ENCODE results near the gene LAMB3. TPM values are rescaled to one million over a fixed set of nuclear protein-coding genes. Genes with fewer than 3 reads are reported as not detected.
A peak's percentile ranks its signal among the peaks of the same experiment; 100 is the strongest.

LAMB3 gene
- total and polyA plus RNA-seq, 12 donors: 1.6 to 6.0 (median 3.7) TPM

GRCh38 chr1:209657140-209657879 lies 5.1 kb upstream of the LAMB3 start:
- no peak for DNase-seq
- TF ChIP-seq CTCF (IDR thresholded peaks at IDR 0.05): no peak
- H3K4me3 ChIP-seq: no peak overlapping the region
- H3K9me3 ChIP-seq: no peaks in the 10 kb centered on the region
- peaks cover 6 to 36% (median 18%) of the 10 kb centered on the region in 9 donors for H3K4me1 ChIP-seq
- no peaks in the 10 kb centered on the region for H3K27me3 ChIP-seq
- H3K27ac ChIP-seq: peak overlapping the region in 2 of 10 donors; percentile 52 to 82
- intact Hi-C loops (cut with DNase I): no loop called here
- no peaks in the 10 kb centered on the region for H3K36me3 ChIP-seq
- peak in 3 of 8 donors; percentile 23 to 35 (median 25) for ATAC-seq
- whole genome bisulfite sequencing, 2 donors: 80 to 83% methylated on average over 9 of the region's 9 CpGs

GRCh38 chr1:209655411-209656231 lies 3.4 kb upstream of the LAMB3 start:
- no peaks in the 10 kb centered on the region for H3K9me3 ChIP-seq
- intact Hi-C loops (cut with DNase I): no loop called here

DNA sequence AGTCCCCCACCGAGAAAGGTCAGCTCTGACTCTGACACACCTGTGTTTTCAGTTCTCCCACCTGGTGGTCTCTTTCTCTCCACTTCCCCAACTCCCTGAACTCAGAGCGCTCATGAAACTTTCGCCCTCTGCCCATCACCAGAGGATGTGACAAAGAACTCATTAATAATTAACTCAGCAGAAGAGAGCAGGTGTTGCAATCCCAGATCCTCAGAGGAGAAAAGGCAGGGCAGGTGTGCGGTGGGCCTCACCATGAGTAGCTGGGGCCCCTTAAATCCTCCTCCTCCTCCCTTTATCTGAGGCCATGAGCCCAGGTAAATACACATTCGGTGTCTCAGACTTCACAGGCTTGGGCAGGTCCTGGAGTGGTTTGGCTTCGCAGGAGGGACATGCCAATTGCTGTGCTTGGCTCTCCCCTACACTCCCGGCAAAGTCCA lies 1.7 kb upstream of the LAMB3 start:
- Histone ChIP-seq H3K4me1 (peaks cover 8 to 57% (median 31%) of the 10 kb centered on the region in 9 donors), H3K4me3 (no peak overlapping the region), H3K27ac (peak overlapping the region in 2 of 10 donors; percentile 56 to 67), H3K36me3 (no peaks in the 10 kb centered on the region), H3K27me3 (no peaks in the 10 kb centered on the region), H3K9me3 (no peaks in the 10 kb centered on the region)
- DNase-seq (no peak), ATAC-seq (no peak)
- WGBS, 2 donors: 94 to 98% methylated on average over 7 of the region's 7 CpGs
- intact Hi-C loops (cut with DNase I): no loop called here
- no peak for TF ChIP-seq CTCF (IDR thresholded peaks at IDR 0.05)

More at GRCh38 chr1:209655411-209656231, 3.4 kb upstream of the LAMB3 start:
- no peak overlapping the region for H3K27ac ChIP-seq
- 90 to 91% methylated on average over 9 of the region's 9 CpGs for WGBS, 2 donors
- H3K27me3 ChIP-seq: no peaks in the 10 kb centered on the region
- H3K4me1 ChIP-seq: peaks cover 6 to 53% (median 27%) of the 10 kb centered on the region in 9 donors
- no peak for ATAC-seq
- DNase-seq: no peak
- no peak overlapping the region for H3K4me3 ChIP-seq
- H3K36me3 ChIP-seq: no peaks in the 10 kb centered on the region
- no peak for TF ChIP-seq CTCF (IDR thresholded peaks at IDR 0.05)

- H3K36me3 ChIP-seq: no peaks in the 10 kb centered on the region
- H3K27me3 ChIP-seq: no peaks in the 10 kb centered on the region
- H3K27ac ChIP-seq: peak overlapping the region in 9 of 10 donors; percentile 0 to 67 (median 32)
- peak in 7 of 8 donors; percentile 8 to 63 (median 46) for ATAC-seq
- 52 to 55% methylated on average over 3 of the region's 3 CpGs for WGBS, 2 donors
- H3K4me3 ChIP-seq: no peak overlapping the region
- intact Hi-C loops (cut with DNase I): no loop called here
- no peak for TF ChIP-seq CTCF (IDR thresholded peaks at IDR 0.05)
- DNase-seq: peak; percentile 75 to 78
- H3K9me3 ChIP-seq: no peaks in the 10 kb centered on the region
- H3K4me1 ChIP-seq: peaks cover 11 to 67% (median 41%) of the 10 kb centered on the region in 9 donors
Measured at GRCh38 chr1:209652873-209653401, 712 bp upstream of the LAMB3 start.

Measured in heart right ventricle (tissue), 16 donors.